HG03432 (cell line): ENCODE results near the gene TACR1.
"Not testable (repeated sequence)": the region's sequence is repeated elsewhere in the genome, so short reads cannot be mapped to it uniquely, and the experiment has no call there.

Source experiments
- ATAC-seq: cut with Tn5 transposase; IDR thresholded peaks from one replicate; pipeline ENCODE4 v1.9.1; 2021; ENCODE audit warnings: mild to moderate bottlenecking, moderate library complexity; ENCODE audit not compliant: unreplicated experiment

The TACR1 gene, protein sequence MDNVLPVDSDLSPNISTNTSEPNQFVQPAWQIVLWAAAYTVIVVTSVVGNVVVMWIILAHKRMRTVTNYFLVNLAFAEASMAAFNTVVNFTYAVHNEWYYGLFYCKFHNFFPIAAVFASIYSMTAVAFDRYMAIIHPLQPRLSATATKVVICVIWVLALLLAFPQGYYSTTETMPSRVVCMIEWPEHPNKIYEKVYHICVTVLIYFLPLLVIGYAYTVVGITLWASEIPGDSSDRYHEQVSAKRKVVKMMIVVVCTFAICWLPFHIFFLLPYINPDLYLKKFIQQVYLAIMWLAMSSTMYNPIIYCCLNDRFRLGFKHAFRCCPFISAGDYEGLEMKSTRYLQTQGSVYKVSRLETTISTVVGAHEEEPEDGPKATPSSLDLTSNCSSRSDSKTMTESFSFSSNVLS

DNA sequence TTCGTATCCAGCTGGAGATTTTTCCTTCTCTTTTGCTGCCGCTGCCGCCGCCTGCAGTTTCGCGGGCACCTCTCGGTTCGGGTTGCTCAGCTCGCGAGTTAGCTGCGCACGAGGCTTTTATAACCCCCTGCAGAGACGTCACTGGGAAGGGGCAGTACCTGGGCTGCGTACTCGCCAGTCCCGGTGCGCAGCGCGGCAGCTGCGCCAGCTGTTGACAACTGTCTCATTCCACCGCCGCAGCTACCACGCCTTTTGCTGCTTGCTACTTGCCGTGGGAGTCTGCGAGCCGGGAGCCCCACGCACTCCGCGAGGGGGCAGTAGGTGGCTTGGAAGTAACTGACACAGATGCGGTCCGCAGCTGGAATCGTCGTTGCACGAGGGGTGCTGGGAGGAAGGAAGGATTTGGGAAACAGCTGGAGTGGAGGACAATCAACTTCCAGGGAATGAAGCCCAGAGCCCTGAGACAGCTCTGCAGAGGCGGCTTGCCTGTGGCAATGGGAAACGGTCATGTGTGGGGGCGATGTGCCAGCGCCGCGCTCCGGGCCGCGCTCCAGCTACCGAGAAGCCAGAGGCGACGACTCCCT, at the start of gene TACR1:
TSS of gene TACR1 (minus strand) at position 93 of the 584 bp plus-strand sequence. CDS start 586 bp downstream, outside the sequence.
- peak; percentile 88 for ATAC-seq

DNA sequence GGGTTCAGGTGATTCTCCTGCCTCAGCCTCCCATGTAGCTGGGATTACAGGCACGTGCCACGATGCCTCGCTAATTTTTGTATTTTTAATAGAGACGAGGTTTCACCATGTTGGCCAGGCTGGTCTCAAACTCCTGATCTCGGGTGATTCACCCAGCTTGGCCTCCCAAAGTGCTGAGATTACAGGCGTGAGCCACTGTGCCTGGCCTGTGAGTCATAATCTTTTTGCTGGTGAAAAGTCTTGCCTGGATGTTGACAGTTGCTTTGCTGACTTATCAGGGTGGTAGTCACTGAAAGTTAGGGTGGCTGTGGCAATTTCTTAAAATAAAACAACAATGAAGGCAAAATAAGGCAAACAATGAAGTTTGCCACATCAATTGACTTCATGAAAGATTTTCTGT, 49.3 kb upstream of the TACR1 start:
- ATAC-seq, result not testable (repeated sequence)

DNA sequence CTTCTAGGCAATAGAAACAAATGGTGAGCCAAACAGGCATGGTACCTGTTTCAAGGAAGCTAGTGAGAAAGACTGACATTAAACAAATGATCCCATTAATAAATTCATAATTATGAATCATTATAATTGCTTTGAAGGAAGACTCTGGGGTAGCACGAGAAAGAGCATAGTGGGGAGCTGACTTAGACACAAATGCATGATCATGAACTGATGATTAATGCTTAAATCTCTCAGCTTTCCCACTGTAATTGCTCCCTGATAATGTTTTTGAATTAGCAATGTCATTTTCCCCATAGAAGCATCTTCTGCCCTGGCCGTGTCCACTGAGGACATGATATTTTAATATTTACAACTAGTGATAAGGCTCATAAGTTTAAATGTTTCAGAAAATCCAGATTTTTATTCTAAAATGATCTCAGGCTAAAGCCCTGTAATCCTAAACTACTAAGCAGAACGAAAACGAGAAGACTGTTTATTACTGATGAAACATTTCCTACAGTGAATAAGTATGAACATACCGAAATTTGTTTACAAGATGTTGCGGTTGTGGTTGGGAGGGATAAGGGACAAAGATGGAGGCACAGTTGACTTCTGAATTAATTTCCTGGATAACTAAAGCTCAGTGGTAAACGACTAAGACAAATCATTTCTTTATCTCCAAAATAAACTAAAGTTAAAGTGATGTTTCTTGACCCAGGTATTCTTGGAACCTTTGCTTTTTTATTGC, 47.3 kb upstream of the TACR1 start:
- no peak for ATAC-seq

DNA sequence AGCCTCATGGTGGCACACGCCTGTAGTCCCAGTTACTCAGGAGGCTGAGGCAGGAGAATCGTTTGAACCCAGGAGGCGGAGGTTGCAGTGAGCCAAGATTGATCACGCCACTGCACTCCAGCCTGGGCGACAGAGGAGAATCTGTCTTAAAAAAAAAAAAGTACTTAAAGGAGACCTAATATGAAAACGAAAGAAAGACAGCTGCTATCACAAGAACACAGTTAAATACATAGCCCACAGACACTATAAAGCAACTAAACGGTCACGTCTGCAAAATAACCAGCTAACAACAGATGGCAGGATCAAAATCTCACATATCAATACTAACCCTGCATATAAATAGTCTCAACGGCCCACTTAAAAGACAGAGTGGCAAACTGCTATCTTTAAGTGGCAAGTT, 43.9 kb upstream of the TACR1 start:
- ATAC-seq, result no peak

DNA sequence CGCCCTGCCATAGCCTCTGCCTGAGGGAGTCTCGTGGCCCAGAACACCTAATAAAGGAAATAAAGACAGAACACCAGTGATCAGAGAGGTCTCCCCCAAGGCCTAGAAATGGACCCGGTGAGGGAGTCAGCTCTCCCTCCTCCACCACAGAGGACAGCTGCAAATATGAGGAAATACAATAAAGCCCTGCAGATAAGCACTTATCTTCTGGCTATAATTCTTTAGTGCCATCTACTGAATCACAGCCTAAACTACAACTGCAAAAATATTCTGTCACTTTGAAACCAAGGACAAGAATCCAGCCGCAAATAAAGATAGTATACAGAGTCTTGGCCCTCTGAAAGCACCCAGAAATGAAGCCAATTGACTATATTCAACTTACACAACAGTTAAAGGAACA, 42.4 kb upstream of the TACR1 start:
- ATAC-seq, result no peak

DNA sequence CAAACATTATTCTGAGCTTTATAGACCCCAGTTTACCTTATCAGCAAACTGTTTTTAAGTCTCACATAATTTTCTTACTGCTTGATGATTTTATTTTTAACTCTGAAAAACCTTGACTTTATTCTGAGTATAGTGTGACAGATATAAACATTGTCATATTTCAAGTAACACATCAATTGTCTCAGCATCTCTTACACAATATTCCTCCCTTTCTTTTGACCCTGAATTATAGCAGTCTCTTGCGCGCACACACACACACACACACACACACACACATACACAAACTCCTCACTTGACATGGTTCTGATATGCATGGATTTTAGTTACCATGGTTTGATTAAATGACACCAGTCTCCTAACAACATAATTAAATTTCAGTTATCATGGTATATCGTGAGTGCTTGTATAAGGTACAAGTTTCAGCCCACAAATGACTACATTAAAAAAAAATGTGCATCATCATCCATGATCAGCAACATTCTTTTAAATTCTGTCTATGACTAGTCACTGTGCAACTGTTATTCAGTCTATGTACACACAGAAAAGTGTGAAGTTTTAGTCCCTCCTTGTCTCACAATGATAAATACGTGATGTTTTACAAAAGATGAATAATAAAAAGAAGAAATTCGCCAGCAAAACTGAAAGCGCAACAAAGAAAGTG, 39.5 kb upstream of the TACR1 start:
- ATAC-seq, result no peak

DNA sequence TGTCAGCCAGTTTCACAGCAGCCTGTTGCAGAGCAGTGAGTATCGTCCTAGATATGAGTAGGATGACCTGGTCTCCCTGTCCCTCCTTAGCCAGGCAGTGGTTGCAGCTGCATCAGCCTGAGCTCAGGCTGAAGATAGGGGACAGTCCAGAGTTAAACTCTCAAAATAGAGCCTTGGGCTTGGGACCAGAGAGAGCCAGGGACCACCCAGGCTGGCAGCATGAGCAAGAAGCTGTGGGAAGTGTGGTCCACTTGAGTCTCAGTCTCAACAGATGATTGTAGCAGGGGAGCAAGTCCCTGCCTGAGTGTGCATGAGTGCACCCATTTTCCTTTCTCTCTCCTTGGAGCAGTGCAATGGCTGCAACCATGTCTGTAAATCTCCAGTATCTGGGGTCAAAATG, 38.0 kb upstream of the TACR1 start:
- ATAC-seq, result no peak

DNA sequence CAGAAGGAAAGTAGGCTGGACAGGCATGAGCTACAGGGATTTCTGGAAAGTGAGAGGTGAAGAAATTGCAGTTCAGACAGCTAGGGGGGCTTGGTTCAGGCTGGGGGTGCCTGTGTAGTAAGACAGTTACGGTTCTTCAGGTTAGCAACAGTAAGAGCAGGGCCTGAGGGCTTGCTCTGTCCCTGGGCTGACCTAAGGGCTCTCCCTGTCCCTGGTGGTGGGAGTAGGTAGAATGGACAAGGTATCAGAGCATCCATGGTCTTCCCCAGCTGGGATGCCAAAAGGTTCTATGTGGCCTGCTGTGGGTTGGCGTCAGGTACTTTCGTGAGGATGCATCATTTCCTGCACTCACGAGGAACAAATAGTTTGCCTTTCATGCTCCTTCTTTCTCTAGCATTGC, 34.6 kb upstream of the TACR1 start:
- ATAC-seq, result no peak

DNA sequence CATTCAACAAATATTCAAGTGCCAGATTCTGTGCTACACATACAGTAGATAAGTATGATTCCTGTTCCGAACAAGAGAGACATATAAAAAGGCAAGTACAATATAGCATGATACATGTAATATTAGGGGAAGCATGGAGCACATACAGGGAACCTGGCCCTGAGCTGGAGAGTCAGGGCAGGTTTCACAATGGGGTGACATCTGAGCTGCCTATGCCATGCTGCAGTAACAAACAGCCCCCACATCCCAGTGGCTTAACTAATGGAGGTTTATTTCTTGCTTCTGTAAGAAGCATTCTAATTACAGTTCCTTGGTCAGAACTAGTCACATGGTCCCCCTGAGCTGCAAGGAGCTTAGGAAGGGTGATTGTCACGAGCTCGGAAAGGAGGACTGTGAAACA, 27.3 kb upstream of the TACR1 start:
- no peak for ATAC-seq

DNA sequence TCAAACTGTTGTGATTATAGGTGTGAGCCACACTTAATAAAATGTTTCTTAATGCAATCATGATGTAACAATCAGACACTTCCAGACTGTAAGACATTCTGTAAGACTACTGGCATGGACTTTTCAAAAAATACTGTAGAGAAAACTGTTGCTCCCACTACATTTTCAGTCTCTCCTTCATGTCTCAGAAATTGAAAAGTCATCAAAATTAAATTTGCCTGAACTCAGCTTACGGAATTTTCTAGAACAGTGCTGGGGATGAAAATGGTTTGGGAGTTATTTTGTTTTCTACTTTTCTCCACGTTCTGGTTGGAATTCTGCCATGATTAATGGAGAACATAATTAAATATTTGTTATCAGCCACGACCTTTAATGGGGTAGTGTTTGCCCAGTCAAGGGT, 26.8 kb upstream of the TACR1 start:
- no peak for ATAC-seq

DNA sequence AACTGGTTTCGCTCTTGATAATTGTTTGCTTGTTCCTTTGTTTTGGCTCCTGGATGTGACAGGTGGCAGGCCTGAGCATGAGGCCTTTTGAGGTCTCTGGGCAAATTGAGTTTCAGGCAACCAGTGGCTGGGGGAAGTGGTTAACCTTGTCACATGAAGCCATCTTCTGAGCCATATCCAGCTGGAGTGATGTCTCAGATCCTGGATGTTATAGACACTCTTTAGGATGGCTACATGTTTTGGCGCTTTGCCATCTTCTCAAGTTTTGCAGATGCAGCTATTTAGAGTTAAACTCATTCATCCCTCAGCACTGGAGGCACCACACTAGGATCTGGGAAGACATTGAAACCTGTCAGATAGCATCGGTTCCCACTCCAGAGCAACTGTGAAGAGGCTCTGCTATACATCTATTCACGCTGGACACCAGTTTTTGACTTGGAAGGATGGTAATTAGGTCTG, 25.3 kb upstream of the TACR1 start:
- ATAC-seq, result no peak

DNA sequence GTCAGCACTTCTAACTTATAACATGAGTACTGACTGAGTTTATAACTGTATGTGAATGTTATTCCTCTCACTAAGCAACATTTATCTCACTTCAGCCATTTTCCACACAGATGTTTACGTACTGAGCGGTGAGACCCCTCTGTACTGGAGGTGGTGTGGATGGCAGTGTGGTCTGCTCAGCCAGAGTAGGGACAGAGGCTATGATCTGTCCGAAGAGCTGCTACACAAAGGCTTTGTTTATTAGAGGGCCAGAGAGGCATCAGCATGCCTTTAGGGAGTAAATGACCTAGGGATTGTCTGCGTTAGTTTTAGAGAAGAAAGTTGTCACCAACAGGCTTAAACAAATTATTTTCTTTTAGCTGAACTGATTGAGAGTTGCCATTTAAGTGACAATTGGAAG, 23.2 kb upstream of the TACR1 start:
- ATAC-seq, result no peak

DNA sequence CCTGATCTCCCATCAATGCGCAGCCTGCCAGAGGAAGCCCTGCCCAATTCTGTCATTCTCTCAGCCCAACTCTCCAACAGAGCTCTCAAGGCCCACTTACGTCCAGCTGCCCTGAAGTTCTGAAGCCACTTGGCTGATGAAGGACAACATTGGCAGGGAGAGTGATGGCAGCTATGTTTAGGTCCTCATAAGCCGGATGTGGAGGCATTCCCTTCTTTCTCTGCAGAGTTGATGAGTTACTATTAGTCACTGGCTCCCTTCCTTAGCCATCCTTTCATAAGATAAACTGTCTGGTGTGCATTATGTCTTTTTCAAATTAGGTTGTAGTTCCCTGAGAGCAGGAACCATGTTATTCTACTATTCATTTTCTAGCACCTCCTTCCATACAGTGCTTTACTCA, 22.5 kb upstream of the TACR1 start:
- ATAC-seq, result no peak

DNA sequence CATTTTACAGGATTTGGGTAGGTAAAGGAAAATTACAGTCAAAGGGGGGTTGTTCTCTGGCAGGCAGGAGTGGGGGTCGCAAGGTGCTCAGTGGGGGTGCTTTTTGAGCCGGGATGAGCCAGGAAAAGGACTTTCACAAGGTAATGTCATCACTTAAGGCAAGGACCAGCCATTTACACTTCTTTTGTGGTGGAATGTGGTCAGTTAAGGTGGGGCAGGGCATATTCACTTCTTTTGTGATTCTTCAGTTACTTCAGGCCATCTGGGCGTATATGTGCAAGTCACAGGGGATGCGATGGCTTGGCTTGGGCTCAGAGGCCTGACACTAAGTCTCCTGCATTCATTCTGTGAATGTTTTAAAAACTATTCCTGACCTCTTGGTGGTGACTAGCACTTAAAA, 19.9 kb upstream of the TACR1 start:
- ATAC-seq, result not testable (repeated sequence)

DNA sequence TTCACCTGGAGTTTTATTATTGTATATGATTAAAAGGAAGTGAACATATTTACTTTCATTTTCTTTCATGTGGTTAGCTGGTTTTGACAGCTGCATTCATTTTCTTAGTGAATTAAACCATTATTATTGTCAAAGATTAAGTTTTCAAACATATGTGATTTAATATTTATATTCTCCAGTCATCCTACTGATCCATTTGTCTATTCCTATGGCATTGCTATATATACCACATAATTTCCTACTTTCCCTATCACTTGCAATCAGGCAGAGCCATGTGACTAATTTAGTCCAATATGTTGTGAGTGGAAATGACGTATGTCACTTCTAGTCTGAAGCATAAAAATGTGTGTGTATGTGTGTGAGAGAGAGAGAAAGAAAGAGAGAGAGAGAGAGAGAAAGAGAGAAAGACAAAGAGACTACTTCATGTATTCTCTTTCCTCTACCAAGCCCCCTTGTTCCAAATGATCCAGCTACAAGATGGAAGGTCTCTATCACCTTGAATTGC, 12.0 kb upstream of the TACR1 start:
- no peak for ATAC-seq

DNA sequence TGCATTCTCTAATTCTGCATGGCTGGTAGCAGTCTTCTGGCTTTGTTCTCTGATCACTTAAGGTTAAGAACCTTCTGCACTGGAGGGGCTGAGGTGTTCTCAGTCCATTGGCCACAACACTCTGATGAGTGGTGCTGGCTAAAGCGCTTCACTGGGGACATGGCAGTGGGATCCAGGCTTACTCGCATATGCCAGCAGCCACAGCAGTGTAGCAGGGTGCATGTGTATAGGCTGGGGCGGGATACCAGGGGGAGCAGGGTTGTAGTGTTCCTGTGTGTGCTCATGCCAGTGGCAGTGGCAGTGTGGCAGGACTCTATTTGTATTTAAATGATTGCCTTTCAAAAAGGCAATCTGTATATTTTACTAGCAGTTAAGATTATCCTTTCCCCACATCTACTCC, 11.1 kb upstream of the TACR1 start:
- ATAC-seq, result no peak

DNA sequence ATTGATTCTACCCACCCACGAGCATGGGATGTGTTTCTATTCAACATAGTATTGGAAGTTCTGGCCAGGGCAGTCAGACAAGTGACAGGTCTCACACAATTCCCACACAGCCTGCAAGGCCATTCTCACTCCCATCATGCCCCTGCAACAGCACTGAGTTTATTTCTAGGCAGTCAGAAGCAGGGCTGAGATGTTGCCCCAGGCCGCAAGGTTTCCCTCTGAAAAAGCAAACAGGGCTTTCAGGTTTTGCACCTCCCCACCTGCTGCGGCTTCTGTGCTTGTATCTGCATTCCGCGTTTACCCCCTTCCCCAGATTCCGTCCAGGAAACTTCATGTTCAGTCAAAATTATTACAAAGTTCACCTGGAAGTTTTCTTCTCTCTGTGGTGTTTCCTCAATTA, 9.4 kb upstream of the TACR1 start:
- ATAC-seq, result no peak

DNA sequence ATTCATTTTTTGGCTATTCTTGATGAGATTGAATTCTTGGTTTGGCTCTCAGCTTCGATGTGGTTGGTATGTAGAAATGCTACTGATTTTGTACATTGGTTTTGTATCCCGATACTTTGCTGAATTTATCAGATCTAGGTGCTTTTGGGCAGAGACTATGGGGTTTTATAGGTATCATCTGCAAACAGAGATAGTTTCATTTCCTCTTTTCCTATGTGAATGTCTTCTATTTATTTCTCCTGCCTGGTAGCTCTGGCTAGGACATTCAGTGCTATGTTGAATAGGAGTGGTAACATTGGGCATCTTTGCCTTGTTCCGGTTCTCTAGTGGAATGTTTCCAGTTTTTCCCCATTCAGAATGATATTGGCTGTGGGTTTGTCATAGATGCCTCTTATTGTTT, 5.5 kb upstream of the TACR1 start:
- ATAC-seq, result peak; percentile 53

DNA sequence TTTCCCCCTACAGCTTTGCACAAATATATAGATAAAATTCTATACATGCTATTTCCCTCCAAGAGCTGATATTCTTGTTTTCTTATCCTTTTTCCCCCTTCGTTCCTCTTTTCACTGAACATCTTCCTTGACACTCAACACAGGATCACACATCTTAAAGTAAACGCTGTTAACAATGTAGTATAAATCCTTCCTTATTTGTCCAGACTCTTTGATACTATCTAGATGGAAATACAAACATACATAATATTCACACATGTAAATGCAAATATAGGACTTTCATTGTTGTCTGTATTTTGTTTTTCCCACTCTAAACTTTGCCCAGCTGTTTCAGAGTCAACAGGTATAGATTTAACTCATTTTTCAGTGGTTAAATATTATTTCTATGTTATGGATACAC, 3.0 kb upstream of the TACR1 start:
- no peak for ATAC-seq

DNA sequence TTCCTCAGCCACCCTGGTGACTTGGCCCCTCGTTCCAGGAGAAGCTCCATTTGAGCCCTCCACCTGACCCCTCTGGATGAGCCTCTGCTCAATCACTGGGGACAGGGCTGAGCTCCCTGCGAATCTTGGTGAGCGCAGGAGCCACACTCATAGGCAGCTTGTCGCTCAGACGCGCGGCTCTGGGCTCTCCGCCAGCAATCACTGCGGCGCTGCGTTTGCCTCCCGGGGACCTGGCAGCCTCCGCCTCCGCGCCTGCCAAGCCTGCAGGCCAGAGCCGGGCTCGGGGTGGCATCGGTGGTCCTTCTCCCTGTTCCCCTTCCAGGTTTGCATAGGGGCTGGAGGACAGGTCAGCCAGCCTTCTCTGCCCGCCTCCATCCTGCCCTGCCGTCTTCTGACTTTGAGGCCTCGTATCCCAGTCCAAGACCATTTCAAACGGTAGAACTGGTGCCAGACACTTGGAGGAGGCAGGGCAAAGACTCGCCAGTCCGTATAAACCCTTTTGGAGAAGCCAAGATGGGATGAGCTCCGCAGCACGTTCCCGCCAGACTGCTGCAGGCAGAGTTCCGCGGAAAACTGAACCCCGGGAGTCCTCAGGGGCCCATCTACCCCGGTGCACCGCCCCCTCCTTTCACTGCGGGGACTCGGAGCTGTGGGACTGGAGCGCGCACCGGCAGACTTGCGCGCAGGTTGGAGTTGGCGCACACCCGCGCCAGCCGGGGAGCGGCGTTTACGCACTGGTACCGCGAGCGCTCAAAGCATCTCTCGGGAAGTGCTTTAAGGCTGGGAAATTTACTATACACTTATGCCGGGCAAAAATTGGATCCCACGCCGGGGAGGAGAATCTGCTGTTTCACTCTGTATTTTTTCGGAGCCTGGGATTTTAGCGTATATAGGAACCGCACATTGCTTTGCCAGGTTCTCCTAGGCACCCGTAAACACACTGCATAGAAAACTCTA, 1.1 kb upstream of the TACR1 start:
- ATAC-seq, result peak; percentile 49
